ENCODE data around the gene NUP58.

Gene NUP58

GRCh38 chr13:25377244-25377962 lies 76.0 kb downstream of the NUP58 start:
- no peak for DNase-seq (ENCODE audit: low spot score)

DNA sequence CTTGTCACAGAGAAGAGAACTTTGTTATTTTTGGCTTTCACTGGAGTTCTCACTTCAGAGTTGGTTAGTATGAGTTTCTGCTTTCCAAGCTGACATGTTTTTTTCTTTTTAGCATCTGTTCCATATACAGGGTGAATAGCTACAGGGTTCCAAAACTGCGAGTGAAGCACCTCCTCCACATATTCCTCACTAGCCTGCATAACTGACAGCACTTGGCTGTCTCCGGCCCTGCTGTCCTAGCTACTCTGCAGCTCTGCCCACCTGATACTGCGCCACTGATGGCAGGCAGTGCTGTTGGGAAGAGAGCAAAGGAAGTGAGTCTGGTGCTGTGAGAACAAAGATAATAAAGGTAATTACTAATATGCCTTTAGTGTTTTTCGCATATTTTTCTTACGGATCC lies 77.1 kb downstream of the NUP58 start:
- no peak for DNase-seq (ENCODE audit: low spot score)

DNA sequence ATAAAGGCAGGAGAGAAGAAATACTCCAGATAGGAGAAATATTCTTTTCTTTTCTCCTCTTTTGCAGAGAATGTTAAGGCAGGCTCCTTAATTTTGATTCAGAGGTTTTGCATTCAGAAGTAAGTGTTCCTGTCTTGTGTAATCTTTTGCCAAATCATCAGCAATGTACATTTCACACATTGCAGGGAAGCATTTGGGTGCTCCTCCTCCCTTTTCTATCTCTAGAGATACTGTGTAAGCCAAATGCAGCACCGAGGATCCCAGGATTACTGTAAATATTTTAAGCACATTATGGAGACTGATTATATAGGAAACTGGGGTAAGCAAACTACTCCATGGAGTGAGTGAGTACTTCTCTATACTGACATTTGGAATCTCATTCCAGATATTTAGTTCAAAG lies 77.6 kb downstream of the NUP58 start:
- no peak for DNase-seq (ENCODE audit: low spot score)

- peak; percentile 21 for DNase-seq (ENCODE audit: low spot score)
These were observed 78.7 kb downstream of the NUP58 start for GRCh38 chr13:25380082-25380481.

GRCh38 chr13:25380741-25381324 lies 79.4 kb downstream of the NUP58 start:
- DNase-seq (ENCODE audit: low spot score), result no peak

- DNase-seq (ENCODE audit: low spot score), result no peak
These were observed 83.5 kb downstream of the NUP58 start for GRCh38 chr13:25384758-25385410.

- DNase-seq (ENCODE audit: low spot score), result peak; percentile 31
These were observed 90.5 kb downstream of the NUP58 start for GRCh38 chr13:25391932-25392331.
